ENCODE results near the gene CRABP2. TPM values are rescaled to one million over a fixed set of nuclear protein-coding genes. Genes with fewer than 3 reads are reported as not detected.
A peak's percentile ranks its signal among the peaks of the same experiment; 100 is the strongest.

Gene CRABP2
- total RNA-seq, 1 experiment from 2014 or later: 1,115 TPM

DNA sequence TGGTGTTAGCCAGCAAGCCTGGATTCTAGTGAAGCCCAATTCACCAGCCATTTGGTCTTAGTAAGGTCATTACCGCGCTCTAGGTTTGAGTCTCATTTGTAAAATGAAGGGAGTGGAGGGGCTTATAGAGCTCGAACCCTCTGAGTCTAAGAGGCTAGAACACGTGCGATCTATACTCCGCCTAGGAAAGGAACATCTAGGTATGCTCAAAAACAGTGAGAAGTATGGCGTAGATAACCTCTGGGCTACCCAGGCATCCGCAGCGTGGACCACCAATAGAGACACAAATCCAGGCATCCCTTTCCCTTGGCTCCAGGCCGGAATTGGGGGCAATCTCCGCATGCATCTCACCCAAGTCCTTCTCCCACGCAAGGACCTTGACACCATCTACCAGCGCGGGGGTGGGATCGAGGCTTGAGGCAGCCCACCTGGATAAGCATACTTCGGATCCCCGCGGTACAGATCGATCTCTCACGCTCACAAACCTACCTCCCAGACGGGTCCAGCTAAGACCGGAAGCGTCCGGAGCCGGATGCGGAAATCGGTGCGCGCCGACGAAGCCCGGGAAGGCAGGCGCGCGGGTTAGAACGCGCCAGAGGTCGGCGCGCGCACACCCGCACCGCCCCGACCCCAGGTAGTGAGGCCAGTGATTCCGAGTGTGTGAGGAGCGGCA lies 22.7 kb upstream of the CRABP2 start, which contains the start of gene METTL25B:
Gene METTL25B, plus strand, starts transcription at position 544 of the 673 bp plus-strand sequence. CDS start 636 bp downstream, outside the sequence.
- intact Hi-C loops (cut with micrococcal nuclease; ENCODE audit: unreplicated experiment): loop anchor here (2.0 kb wide), 1 partner anchor 131 kb away; the partner anchor contains the start of gene INSRR
- BruUV-seq (replicated peaks): no TSS peak
- peaks cover 12% of the 10 kb centered on the region for H3K36me3 ChIP-seq (ENCODE audit: control insufficient read depth, insufficient read depth, low read length)
- POLR2A ChIA-PET: interaction anchor here (0.6 to 1.9 kb wide), 9 partner anchors 13 to 317 kb away, joined by 3 to 6 read pairs (median 3); partner anchors contain the start of gene MRPL24
- H3K4me1 ChIP-seq (ENCODE audit: control insufficient read depth, insufficient read depth, low read length): peaks cover 24% of the 10 kb centered on the region
- DNase-seq (ENCODE audit: low read depth, low spot score) (no peak), ATAC-seq (peak; percentile 85)
- H3K9me3 ChIP-seq (ENCODE audit: control insufficient read depth, insufficient read depth, low read depth, low read length): no peaks in the 10 kb centered on the region
- in situ Hi-C loops (cut with HindIII; ENCODE audit: low pct_unique_long_range_greater_than_20kb, low sequenced_read_pairs): no loop called here
- H3K4me3 ChIP-seq (ENCODE audit: low read depth in 2 of 2, low read length in 2 of 2): peak within 1 kb of the TSS; percentile 87 to 99
- H3K27me3 ChIP-seq (ENCODE audit: control insufficient read depth, insufficient read depth, low read length): no peaks in the 10 kb centered on the region
- CTCF ChIA-PET: interaction anchor here (0.6 to 1.6 kb wide), 4 partner anchors 38 to 132 kb away, joined by 3 to 8 read pairs (median 5); partner anchors contain the start of gene INSRR
- H3K27ac ChIP-seq (ENCODE audit: low read length): peak within 1 kb of the TSS; percentile 97
- TF ChIP-seq, protein P1, sequence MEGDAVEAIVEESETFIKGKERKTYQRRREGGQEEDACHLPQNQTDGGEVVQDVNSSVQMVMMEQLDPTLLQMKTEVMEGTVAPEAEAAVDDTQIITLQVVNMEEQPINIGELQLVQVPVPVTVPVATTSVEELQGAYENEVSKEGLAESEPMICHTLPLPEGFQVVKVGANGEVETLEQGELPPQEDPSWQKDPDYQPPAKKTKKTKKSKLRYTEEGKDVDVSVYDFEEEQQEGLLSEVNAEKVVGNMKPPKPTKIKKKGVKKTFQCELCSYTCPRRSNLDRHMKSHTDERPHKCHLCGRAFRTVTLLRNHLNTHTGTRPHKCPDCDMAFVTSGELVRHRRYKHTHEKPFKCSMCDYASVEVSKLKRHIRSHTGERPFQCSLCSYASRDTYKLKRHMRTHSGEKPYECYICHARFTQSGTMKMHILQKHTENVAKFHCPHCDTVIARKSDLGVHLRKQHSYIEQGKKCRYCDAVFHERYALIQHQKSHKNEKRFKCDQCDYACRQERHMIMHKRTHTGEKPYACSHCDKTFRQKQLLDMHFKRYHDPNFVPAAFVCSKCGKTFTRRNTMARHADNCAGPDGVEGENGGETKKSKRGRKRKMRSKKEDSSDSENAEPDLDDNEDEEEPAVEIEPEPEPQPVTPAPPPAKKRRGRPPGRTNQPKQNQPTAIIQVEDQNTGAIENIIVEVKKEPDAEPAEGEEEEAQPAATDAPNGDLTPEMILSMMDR (IDR thresholded peaks at IDR 0.05): no peak
- TF ChIP-seq POLR2AphosphoS5 (IDR thresholded peaks at IDR 0.05; ENCODE audit: low read depth, low read length): peak; percentile 84; the same call in 1 of the 2 replicates
- TF ChIP-seq, protein P2, sequence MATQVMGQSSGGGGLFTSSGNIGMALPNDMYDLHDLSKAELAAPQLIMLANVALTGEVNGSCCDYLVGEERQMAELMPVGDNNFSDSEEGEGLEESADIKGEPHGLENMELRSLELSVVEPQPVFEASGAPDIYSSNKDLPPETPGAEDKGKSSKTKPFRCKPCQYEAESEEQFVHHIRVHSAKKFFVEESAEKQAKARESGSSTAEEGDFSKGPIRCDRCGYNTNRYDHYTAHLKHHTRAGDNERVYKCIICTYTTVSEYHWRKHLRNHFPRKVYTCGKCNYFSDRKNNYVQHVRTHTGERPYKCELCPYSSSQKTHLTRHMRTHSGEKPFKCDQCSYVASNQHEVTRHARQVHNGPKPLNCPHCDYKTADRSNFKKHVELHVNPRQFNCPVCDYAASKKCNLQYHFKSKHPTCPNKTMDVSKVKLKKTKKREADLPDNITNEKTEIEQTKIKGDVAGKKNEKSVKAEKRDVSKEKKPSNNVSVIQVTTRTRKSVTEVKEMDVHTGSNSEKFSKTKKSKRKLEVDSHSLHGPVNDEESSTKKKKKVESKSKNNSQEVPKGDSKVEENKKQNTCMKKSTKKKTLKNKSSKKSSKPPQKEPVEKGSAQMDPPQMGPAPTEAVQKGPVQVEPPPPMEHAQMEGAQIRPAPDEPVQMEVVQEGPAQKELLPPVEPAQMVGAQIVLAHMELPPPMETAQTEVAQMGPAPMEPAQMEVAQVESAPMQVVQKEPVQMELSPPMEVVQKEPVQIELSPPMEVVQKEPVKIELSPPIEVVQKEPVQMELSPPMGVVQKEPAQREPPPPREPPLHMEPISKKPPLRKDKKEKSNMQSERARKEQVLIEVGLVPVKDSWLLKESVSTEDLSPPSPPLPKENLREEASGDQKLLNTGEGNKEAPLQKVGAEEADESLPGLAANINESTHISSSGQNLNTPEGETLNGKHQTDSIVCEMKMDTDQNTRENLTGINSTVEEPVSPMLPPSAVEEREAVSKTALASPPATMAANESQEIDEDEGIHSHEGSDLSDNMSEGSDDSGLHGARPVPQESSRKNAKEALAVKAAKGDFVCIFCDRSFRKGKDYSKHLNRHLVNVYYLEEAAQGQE (IDR thresholded peaks at IDR 0.05; ENCODE audit: insufficient read depth in 1 of 2, low read depth in 2 of 2, low read length in 1 of 2): no peak
- no peak; the same call in 1 of the 2 replicates for TF ChIP-seq SIN3A (IDR thresholded peaks at IDR 0.05; ENCODE audit: borderline replicate concordance, insufficient read depth, low read depth, low read length)
- TF ChIP-seq TCF7L2 (IDR thresholded peaks at IDR 0.05; ENCODE audit: low read depth, low read length): no peak

- Histone ChIP-seq H3K9me3 (ENCODE audit: control insufficient read depth, insufficient read depth, low read depth, low read length) (no peaks in the 10 kb centered on the region), H3K4me3 (ENCODE audit: low read depth in 2 of 2, low read length in 2 of 2) (peak overlapping the region; percentile 87 to 99), H3K4me1 (ENCODE audit: control insufficient read depth, insufficient read depth, low read length) (peaks cover 24% of the 10 kb centered on the region), H3K27ac (ENCODE audit: low read length) (peak overlapping the region; percentile 97), H3K27me3 (ENCODE audit: control insufficient read depth, insufficient read depth, low read length) (no peaks in the 10 kb centered on the region), H3K36me3 (ENCODE audit: control insufficient read depth, insufficient read depth, low read length) (peaks cover 15% of the 10 kb centered on the region)
- CTCF ChIA-PET: interaction anchor here (0.6 to 2.8 kb wide), 9 partner anchors 14 to 163 kb away, joined by 3 to 118 read pairs (median 3); partner anchors contain the start of genes CRABP2, INSRR and MRPL24
- intact Hi-C loops (cut with micrococcal nuclease; ENCODE audit: unreplicated experiment) (loop anchor here (2.0 kb wide), 1 partner anchor 131 kb away; the partner anchor contains the start of gene INSRR), in situ Hi-C loops (cut with HindIII; ENCODE audit: low pct_unique_long_range_greater_than_20kb, low sequenced_read_pairs) (no loop called here)
- no TSS peak for BruUV-seq (replicated peaks)
- TF ChIP-seq, protein P2 (IDR thresholded peaks at IDR 0.05; ENCODE audit: insufficient read depth in 1 of 2, low read depth in 2 of 2, low read length in 1 of 2): no peak
- no peak for TF ChIP-seq TCF7L2 (IDR thresholded peaks at IDR 0.05; ENCODE audit: low read depth, low read length)
- POLR2A ChIA-PET: no interaction called here
- DNase-seq (ENCODE audit: low read depth, low spot score) (no peak), ATAC-seq (no peak)
Observed at GRCh38 chr1:156727492-156727891, 22.1 kb upstream of the CRABP2 start.

Data from Panc1 (cell line).